CD4-positive, alpha-beta T cell (primary cell): ENCODE measurements around the gene PHACTR3. TPM values are rescaled to one million over a fixed set of nuclear protein-coding genes. Genes with fewer than 3 reads are reported as not detected.

Source experiments
- ATAC-seq: fragments of 200-7000 bp; cut with Tn5 transposase; one replicate; pipeline ENCODE4 v1.10.0; 2022; ENCODE audit warnings: mild to moderate bottlenecking; ENCODE audit not compliant: poor library complexity
- CTCF ChIA-PET: fragments of 350-600 bp; sonication (Branson Sonifier 250); formaldehyde crosslinking; loops from one replicate; lab custom pipeline; 2021; ENCODE audit warnings: antibody characterized with exemption, inconsistent platforms; lab: Charles Lee
- POLR2A ChIA-PET: fragments of 350-600 bp; sonication (Branson Sonifier 250); formaldehyde crosslinking; loops from one replicate; lab custom pipeline; 2021; ENCODE audit warnings: antibody characterized with exemption, inconsistent platforms; lab: Charles Lee
- DNase-seq, 14 experiments: peaks; one replicate each; pipeline ENCODE4 v3.0.0-alpha.2; 2013 to 2020; ENCODE audit warnings: mixed read lengths in 2 of 14
- H3K27ac ChIP-seq, 2 donors: one replicate each; pipeline versions ENCODE4 v1.5.1 to v1.7.0; 2013; ENCODE audit warnings: low read length in 2 of 2, low read depth in 1 of 2, mild to moderate bottlenecking in 1 of 2
- H3K27me3 ChIP-seq, 2 experiments: 1 replicate in 1 of 2; 2 replicates in 1 of 2; pipeline versions ENCODE4 v1.6.1 to v1.7.0; 2013; ENCODE audit warnings: low read length in 2 of 2, control low read depth in 1 of 2, mild to moderate bottlenecking in 1 of 2, moderate library complexity in 1 of 2; ENCODE audit not compliant: insufficient read depth in 2 of 2, control insufficient read depth in 1 of 2
- H3K36me3 ChIP-seq: one replicate; pipeline ENCODE4 v1.6.1; 2013; ENCODE audit warnings: low read length, control low read depth; ENCODE audit not compliant: insufficient read depth
- H3K4me1 ChIP-seq: one replicate; pipeline ENCODE4 v1.6.1; 2013; ENCODE audit warnings: low read length, control low read depth; ENCODE audit not compliant: insufficient read depth
- H3K4me3 ChIP-seq: one replicate; pipeline ENCODE4 v1.5.1; 2013; ENCODE audit warnings: mild to moderate bottlenecking, low read length, moderate library complexity
- H3K9me3 ChIP-seq, 2 experiments: 1 replicate in 1 of 2; 2 replicates in 1 of 2; pipeline versions ENCODE4 v1.6.1 to v1.7.0; 2013; ENCODE audit warnings: low read length in 2 of 2, mild to moderate bottlenecking in 2 of 2, control low read depth in 1 of 2, moderate library complexity in 1 of 2; ENCODE audit not compliant: control insufficient read depth in 1 of 2, insufficient read depth in 1 of 2
- H3K27ac Mint-ChIP-seq: one replicate; pipeline ENCODE4 v1.8.0; 2020; ENCODE audit warnings: mixed read lengths
- H3K27me3 Mint-ChIP-seq: one replicate; pipeline ENCODE4 v1.8.0; 2021; ENCODE audit warnings: mixed read lengths
- H3K36me3 Mint-ChIP-seq: one replicate; pipeline ENCODE4 v1.8.0; 2021; ENCODE audit warnings: low read depth, mixed read lengths
- H3K4me1 Mint-ChIP-seq: one replicate; pipeline ENCODE4 v1.8.0; 2021; ENCODE audit warnings: low read depth, mixed read lengths
- H3K4me3 Mint-ChIP-seq: one replicate; pipeline ENCODE4 v1.8.0; 2020; ENCODE audit warnings: mild to moderate bottlenecking, mixed read lengths
- H3K9me3 Mint-ChIP-seq: one replicate; pipeline ENCODE4 v1.8.0; 2020; ENCODE audit warnings: mixed read lengths
- intact Hi-C, 2 experiments: fragments of 100-400 bp; cut with DNase I in 1 of 2; cut with micrococcal nuclease in 1 of 2; formaldehyde crosslinking; loops; one replicate each; pipeline versions ENCODE4 v1.15.1 to v1.9.0; 2023 to 2025; cut with DNase I, micrococcal nuclease
- total RNA-seq, 174 experiments: library from RNA in 2 of 174; stranded (reverse) in 2 of 174; gene quantifications; one replicate each; pipeline ENCODE4 v1.2.3 and lab custom pipeline; 2021 to 2026
- TF ChIP-seq, protein P1 (sequence below): fragments of 200-600 bp; IDR thresholded peaks from one replicate; pipeline ENCODE4 v1.8.0; 2022; ENCODE audit warnings: antibody characterized with exemption, mild to moderate bottlenecking

Gene PHACTR3
- total RNA-seq, 2 experiments from 2014 or later: not detected

DNA sequence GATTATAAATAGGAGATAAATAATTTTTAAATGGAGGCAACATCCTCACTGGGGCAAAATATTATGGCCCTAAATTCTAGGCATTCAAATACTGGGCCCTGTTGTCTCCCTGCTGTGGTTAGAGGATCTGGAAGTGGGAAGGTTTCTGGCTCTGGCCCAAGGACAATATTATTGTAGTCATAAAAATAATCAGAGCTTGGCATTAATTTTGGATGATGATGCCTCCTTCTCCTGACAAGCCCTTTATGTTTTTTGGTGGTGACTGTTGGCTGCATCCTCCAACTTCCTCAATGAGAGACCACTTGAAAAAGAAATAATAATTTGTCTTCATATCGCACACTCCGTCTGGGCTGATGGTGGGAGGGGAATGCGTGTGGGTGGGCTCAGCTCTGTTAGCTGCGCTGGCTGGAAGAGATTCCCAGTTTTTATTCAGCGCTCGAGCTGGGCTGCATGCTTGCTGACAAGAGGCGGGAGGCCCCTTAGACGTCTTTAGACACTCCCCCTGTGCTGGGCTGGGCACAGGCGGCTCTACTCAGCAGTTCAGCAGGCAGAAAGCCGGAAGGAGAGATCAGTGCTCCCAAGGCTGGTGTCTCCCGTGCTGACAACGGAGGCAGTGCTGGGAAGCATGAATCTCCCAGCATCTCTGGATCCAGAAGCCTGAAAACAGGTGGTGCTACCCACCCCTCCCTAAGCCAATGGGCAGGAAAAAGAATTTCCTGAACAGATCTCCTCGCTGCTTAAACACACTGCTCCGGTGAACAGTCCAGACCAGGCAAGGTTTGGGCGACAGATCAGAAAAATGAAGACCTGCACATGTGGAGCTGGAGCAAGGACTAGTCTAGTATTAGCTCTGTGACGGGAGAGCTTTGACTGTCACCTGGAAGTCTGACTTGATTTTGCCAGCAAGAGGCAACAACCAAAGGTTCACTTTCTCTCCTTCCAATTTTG is 231.4 kb downstream of the PHACTR3 start:
- CTCF ChIA-PET: no interaction called here
- ATAC-seq (no peak), DNase-seq (no peak)
- intact Hi-C loops: no loop called here
- H3K9me3 ChIP-seq: peaks cover 0 to 7% of the 10 kb centered on the region in 2 experiments
- Mint-ChIP-seq H3K4me1 (no peaks in the 10 kb centered on the region), H3K27me3 (peaks cover 53% of the 10 kb centered on the region), H3K4me3 (no peak overlapping the region), H3K9me3 (no peaks in the 10 kb centered on the region), H3K27ac (no peak overlapping the region), H3K36me3 (no peaks in the 10 kb centered on the region)
- H3K4me1 ChIP-seq: no peaks in the 10 kb centered on the region
- POLR2A ChIA-PET: no interaction called here
- TF ChIP-seq, protein P1, sequence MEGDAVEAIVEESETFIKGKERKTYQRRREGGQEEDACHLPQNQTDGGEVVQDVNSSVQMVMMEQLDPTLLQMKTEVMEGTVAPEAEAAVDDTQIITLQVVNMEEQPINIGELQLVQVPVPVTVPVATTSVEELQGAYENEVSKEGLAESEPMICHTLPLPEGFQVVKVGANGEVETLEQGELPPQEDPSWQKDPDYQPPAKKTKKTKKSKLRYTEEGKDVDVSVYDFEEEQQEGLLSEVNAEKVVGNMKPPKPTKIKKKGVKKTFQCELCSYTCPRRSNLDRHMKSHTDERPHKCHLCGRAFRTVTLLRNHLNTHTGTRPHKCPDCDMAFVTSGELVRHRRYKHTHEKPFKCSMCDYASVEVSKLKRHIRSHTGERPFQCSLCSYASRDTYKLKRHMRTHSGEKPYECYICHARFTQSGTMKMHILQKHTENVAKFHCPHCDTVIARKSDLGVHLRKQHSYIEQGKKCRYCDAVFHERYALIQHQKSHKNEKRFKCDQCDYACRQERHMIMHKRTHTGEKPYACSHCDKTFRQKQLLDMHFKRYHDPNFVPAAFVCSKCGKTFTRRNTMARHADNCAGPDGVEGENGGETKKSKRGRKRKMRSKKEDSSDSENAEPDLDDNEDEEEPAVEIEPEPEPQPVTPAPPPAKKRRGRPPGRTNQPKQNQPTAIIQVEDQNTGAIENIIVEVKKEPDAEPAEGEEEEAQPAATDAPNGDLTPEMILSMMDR: no peak
- no peaks in the 10 kb centered on the region for H3K36me3 ChIP-seq
- H3K27ac ChIP-seq: no peak overlapping the region
- no peak overlapping the region for H3K4me3 ChIP-seq
- peaks cover 10 to 41% of the 10 kb centered on the region in 2 experiments for H3K27me3 ChIP-seq

DNA sequence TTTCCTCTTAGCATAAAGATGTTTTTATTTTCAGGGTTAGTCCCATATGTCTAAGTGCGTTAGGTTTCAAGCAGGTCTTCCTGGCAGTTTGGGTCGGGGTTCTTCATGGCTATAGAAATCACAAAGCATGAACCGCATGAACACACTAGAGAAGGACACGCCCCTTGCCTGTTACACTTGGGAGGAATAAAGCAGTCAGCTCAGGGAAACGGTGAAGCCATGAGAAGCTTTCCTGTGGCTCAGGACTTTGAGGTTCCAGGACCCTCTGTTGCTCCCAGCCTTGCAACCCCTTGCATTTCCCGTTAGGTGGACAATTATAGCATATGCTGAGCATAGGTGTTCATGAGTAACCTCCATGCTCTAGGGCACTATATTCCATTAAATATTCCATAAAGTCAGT is 232.4 kb downstream of the PHACTR3 start:
- no peak overlapping the region for H3K4me3 ChIP-seq
- Mint-ChIP-seq H3K4me3 (no peak overlapping the region), H3K4me1 (no peaks in the 10 kb centered on the region), H3K27me3 (peaks cover 53% of the 10 kb centered on the region), H3K36me3 (no peaks in the 10 kb centered on the region), H3K27ac (no peak overlapping the region), H3K9me3 (no peaks in the 10 kb centered on the region)
- no peaks in the 10 kb centered on the region for H3K4me1 ChIP-seq
- H3K27me3 ChIP-seq: peaks cover 10 to 41% of the 10 kb centered on the region in 2 experiments
- H3K9me3 ChIP-seq: peaks cover 0 to 7% of the 10 kb centered on the region in 2 experiments
- POLR2A ChIA-PET: no interaction called here
- TF ChIP-seq, protein P1: no peak
- ATAC-seq (no peak), DNase-seq (no peak)
- CTCF ChIA-PET: no interaction called here
- intact Hi-C loops: no loop called here
- no peaks in the 10 kb centered on the region for H3K36me3 ChIP-seq
- H3K27ac ChIP-seq: no peak overlapping the region

DNA sequence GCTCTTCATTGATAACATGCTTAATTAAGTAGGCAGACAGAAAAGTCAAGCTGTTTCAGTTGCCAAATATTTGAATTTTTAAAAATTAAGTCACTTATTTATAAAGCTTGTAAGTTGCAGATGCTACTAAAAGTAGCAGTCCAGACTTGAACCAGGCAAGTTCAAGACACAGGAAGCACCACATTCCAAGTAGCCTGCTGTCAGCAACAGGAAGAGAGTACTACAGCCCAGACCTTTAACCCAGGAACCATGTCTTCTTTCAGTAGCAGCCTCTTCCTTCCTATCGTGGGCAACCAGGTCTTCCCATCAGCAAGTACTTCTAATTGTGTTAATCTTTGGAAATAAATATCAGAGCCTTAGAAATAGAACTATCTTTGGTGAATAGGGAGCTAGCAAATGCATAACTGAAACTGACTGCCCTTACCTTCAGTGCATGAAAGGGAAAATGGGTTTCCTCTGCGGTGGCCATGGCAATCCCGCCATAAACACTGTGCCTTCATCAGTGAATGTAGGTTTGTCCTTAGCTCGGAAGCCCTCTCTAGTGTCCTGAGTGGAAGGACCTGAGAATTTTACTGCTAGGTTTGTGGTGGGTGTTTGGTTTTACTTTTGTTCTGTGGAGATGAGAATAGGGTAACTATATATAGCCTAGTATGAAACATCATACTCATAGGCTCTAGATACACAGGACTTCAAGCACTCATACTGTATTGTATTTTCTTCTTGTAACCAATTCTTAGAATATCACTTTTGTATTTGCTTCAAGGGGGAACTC is 233.5 kb downstream of the PHACTR3 start:
- Mint-ChIP-seq H3K27ac (no peak overlapping the region), H3K4me3 (no peak overlapping the region), H3K27me3 (peaks cover 63% of the 10 kb centered on the region), H3K4me1 (no peaks in the 10 kb centered on the region), H3K9me3 (no peaks in the 10 kb centered on the region), H3K36me3 (no peaks in the 10 kb centered on the region)
- intact Hi-C loops: no loop called here
- peaks cover 0 to 3% of the 10 kb centered on the region in 2 experiments for H3K9me3 ChIP-seq
- ATAC-seq: no peak
- ChIA-PET POLR2A (no interaction called here), CTCF (no interaction called here)
- no peak overlapping the region for H3K4me3 ChIP-seq
- TF ChIP-seq, protein P1: no peak
- H3K36me3 ChIP-seq: no peaks in the 10 kb centered on the region
- peaks cover 10 to 41% of the 10 kb centered on the region in 2 experiments for H3K27me3 ChIP-seq
- no peak overlapping the region for H3K27ac ChIP-seq
- no peak for DNase-seq
- H3K4me1 ChIP-seq: no peaks in the 10 kb centered on the region
